Head of caudate nucleus (tissue), 42 donors: ENCODE measurements around the gene GNAO1.

Experiments used
- DNase-seq, 42 donors: peaks; one replicate each; pipeline versions ENCODE4 v3.0.0 to v3.0.0-alpha.2; 2020 to 2021; ENCODE audit warnings: mixed read lengths in 7 of 42
- intact Hi-C: fragments of 100-400 bp; cut with DNase I; formaldehyde crosslinking; loops from one replicate; pipeline ENCODE4 v1.15.0; 2022

GNAO1 gene

GRCh38 chr16:56316545-56316944, 125.3 kb downstream of the GNAO1 start:
- intact Hi-C loops: loop anchor here (5.0 to 10.0 kb wide), 2 partner anchors 124 to 212 kb away; partner anchors contain the start of gene GNAO1
- DNase-seq: peak in 3 of 42 donors; percentile 47 to 63 (median 48)

GRCh38 chr16:56317998-56318826, 126.9 kb downstream of the GNAO1 start:
- intact Hi-C loops: loop anchor here (5.0 to 10.0 kb wide), 2 partner anchors 126 to 213 kb away; partner anchors contain the start of gene GNAO1

GRCh38 chr16:56318827-56319140, 127.5 kb downstream of the GNAO1 start:
- intact Hi-C loops: loop anchor here (5.0 to 10.0 kb wide), 2 partner anchors 126 to 214 kb away; partner anchors contain the start of gene GNAO1
- peak in 1 of 42 donors; percentile 32 for DNase-seq

More at GRCh38 chr16:56317998-56318826, 126.9 kb downstream of the GNAO1 start:
- DNase-seq: peak; percentile 77 to 97 (median 91)

DNA sequence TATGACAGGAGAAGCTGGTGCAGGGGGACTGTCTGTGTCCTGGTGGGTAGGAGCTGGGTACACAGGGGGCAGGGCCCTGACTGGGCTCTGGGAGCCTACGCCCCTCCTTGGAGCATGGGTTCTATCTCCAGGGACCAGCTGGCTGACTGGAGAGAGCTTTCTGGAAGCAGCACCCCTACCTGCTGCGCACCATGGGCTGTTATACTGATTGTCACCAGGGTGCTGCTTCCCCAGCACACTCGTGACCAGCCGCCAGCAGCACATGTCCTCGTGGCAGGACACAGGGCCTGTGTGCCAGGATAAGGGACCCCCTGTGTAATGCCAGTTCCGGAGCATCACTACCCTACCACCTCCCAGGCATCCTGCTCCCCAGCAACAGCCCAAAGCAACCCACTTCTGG, 128.1 kb downstream of the GNAO1 start:
- intact Hi-C loops: loop anchor here (5.0 to 10.0 kb wide), 2 partner anchors 127 to 215 kb away; partner anchors contain the start of gene GNAO1
- peak in 24 of 42 donors; percentile 54 to 82 (median 64) for DNase-seq

DNA sequence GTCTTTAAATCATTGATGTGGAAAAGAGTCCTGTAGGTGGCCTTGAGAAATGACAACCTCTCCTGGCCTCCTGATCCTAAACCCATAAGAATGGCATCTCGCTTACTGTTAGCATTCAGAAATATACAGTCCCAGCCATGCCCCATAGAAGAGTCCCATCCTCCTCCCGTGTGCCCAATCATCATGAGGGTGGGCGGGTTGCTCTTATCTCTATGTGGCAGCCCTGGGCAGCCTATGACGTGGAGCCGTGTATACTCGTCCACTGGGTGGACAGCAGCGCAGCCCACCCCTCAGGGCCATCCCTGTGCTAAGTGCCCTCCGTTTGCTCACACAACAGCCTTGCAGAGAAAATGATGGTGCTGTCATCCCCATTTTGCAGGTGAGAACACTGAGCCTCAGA, 128.8 kb downstream of the GNAO1 start:
- no peak for DNase-seq
- intact Hi-C loops: loop anchor here (5.0 to 10.0 kb wide), 2 partner anchors 275 to 373 kb away; no protein-coding TSS in a partner anchor

GRCh38 chr16:56320811-56321558, 129.7 kb downstream of the GNAO1 start:
- intact Hi-C loops: loop anchor here (5.0 to 10.0 kb wide), 2 partner anchors 276 to 374 kb away; no protein-coding TSS in a partner anchor

DNA sequence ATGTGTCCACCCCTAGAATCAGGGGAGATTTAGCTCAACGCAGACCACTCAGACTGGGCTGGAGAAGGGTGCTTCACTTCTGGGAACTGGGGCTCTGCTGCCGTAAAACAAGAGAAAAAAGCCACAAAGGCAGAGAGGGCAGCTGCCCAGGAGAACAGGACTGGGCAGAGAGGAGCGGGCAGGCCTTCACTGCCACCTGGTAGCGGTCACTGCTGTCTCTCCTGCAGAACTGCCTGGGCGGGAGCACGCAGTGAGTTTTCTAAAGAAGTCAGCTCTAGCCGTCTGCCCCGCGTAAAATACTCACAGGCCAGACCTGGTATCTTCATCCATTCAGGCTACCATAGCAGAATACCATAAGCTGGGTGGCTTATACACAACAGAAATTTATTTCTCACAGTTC, 130.3 kb downstream of the GNAO1 start:
- intact Hi-C loops: loop anchor here (5.0 to 10.0 kb wide), 2 partner anchors 277 to 374 kb away; no protein-coding TSS in a partner anchor
- no peak for DNase-seq

More at GRCh38 chr16:56320811-56321558, 129.7 kb downstream of the GNAO1 start:
- no peak for DNase-seq

- intact Hi-C loops: loop anchor here (5.0 to 10.0 kb wide), 2 partner anchors 280 to 377 kb away; no protein-coding TSS in a partner anchor
- peak in 4 of 42 donors; percentile 44 to 72 (median 60) for DNase-seq
These were observed 133.1 kb downstream of the GNAO1 start for GRCh38 chr16:56324406-56324805.

DNA sequence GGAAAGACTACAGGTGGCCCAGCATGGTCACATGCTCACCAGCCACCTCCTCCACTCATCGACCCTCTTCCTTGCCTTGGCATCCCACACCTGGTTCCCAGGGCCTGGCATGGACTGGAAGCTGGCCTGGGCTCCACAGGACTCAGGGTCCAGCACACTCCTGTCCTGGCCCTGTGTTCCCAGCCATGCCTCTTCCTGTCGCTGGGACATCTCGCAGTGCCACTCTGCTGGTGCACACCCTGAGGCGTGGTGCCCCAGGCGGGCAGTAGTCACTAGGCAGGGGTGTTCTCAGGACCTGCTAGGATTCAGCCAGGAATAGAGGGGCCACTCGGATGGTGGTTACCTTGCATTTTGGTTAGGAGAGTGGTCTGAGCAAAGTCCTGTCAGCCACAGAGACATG, 134.7 kb downstream of the GNAO1 start:
- intact Hi-C loops: loop anchor here (10.0 kb wide), 1 partner anchor 281 kb away; no protein-coding TSS in a partner anchor
- no peak for DNase-seq

DNA sequence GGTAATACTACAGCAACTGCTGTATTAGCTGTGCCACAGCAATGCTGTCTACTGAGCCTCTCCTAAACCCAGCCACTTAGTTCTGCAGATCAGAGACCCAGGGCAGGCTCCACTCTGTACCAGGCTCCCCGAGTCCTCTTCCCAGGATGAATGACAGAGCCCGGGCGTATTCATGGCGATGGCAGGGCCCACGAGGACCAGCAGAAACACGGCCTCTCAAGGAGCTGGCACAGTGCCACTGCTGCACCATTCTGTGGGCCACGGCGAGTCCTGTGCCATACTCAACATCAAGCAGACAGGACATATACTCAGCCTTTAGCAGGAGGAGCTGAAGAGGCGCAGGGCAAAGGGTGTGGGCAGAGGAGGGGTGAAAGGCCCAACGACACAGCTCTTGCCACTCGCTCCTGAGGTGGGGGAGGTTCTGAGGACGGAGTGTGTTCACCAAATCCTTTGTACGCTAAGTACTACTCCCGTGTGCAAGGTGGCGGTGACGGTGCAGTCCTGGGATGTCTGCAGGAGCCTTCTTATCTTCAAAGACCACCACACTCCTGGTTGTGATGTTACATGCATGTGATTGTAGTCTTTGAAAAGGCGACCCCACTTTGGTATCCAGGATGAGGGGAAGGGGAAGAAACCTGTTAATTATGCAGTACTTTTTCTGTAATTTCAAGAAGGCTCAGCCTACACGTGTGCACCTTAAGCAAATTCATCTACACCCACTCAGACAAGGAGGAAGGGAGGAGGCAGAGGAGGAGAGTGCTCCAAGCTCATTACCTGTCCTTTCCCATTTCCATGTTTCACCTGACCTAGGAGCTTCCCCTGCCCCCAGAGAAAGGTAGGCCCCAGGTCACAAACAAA, 136.0 kb downstream of the GNAO1 start:
- peak in 19 of 42 donors; percentile 40 to 77 (median 56) for DNase-seq
- intact Hi-C loops: loop anchor here (10.0 kb wide), 1 partner anchor 282 kb away; no protein-coding TSS in a partner anchor

DNA sequence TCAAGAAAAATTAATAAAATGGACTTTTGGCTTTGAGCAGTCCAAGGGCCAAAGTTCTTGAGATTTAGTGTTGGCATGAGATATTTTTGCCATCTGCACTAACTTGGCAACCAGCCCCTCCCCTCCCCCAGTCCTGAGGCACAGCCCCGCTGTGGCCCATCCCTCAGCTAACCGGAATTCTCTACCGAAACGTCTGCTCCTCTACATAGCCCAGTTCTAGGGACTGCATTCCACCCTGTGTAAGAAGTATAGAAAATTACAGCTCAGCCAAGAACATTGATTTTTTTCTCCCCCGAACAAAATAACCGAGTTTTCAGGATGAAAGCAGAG, 136.6 kb downstream of the GNAO1 start:
- intact Hi-C loops: loop anchor here (10.0 kb wide), 1 partner anchor 283 kb away; no protein-coding TSS in a partner anchor
- DNase-seq: peak in 4 of 42 donors; percentile 34 to 79 (median 60)

DNA sequence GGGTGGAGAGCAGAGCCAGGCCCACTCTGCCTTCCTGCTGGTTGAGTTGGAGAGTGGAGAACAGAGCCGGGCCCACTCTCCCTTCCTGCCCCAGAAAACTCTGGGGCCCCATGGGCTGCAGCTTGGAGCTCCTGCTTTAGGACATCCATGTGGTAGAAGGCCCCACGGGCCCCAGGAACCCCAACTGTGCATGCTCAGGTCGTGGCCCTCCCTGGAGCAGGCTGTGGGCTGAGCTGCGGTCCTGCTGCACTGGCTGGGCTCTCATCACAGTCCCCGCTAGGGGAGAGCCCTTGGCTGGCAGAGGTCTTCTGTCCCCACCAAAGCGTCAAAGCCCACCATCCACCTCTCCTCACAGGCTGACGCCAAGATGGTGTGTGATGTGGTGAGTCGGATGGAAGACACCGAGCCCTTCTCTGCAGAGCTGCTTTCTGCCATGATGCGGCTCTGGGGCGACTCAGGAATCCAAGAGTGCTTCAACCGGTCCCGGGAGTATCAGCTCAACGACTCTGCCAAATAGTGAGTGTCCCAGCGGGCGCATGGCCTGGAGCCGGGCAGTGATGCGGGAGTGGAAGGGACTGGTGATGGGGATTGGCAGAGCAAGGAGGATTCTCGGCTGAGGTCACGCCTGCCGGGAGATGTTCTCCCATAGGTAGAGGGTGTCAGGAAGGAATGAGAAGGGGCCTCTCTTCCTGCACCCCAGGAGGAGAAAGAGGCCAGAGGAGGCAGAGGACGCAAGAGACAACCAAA, 137.2 kb downstream of the GNAO1 start:
- intact Hi-C loops: loop anchor here (10.0 kb wide), 1 partner anchor 284 kb away; no protein-coding TSS in a partner anchor

DNA sequence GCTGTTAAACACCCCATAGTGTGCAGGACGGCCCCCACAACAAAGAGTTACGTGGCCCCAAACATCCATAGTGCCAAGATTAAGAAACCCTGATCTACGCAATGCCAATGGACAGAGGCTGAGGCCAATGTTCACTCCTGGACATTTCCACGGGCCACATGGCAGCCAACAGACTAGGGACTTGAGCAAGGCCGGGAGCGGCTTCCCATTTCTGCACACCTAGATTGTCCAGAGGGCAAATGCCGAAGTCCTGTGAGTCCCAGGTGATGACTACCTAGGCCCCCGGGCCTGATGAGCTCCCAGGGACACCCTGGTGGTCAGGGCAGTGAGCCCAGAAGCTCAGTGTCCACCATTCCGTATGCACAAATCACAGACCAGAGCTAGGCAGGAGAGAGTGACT, 138.6 kb downstream of the GNAO1 start:
- no peak for DNase-seq
- intact Hi-C loops: loop anchor here (10.0 kb wide), 1 partner anchor 285 kb away; no protein-coding TSS in a partner anchor

More for the DNA sequence above, 137.2 kb downstream of the GNAO1 start:
- DNase-seq: no peak

GRCh38 chr16:56330476-56330875, 139.2 kb downstream of the GNAO1 start:
- intact Hi-C loops: no loop called here
- DNase-seq: no peak

DNA sequence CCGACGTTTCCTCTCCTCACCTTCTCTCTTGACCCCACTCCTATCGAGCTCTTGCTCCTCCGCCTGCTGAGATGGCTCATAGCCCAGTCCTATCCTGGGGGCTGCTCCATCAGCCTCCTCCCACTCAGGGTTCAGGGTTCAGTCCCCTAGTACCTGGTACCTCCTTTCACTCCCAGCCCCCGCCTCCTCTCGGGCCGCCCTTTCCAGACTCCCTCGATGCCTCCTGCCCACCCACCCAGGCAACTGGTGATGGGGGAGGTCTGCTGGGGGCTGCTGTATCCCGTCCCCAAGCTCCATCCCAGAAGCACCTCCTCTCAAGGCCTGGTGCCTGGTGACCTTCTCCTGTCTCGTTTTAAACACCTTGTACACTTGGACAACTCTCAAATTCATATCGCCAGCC, 140.1 kb downstream of the GNAO1 start:
- DNase-seq: no peak
- intact Hi-C loops: no loop called here

- intact Hi-C loops: no loop called here
- no peak for DNase-seq
These were observed 140.6 kb downstream of the GNAO1 start for GRCh38 chr16:56331915-56332314.

GRCh38 chr16:56332464-56333079, 141.3 kb downstream of the GNAO1 start:
- DNase-seq: peak in 41 of 42 donors; percentile 57 to 92 (median 78)

More at GRCh38 chr16:56332464-56333079, 141.3 kb downstream of the GNAO1 start:
- intact Hi-C loops: no loop called here
